SK-N-SH treated with all-trans-retinoic acid at 6 μM for 48 hours (cell line): Measurements from ENCODE around the gene TMIE.

Experiments
- ATAC-seq: fragments of 200-7000 bp; cut with Tn5 transposase; 3 replicates; pipeline ENCODE4 v1.9.1; 2020; ENCODE audit warnings: mild to moderate bottlenecking, moderate library complexity
- ARNTL ChIP-seq: fragments of 450-650 bp; formaldehyde crosslinking; IDR thresholded peaks from 2 replicates; pipeline ENCODE4 v1.5.0; 2020; ENCODE audit warnings: low read depth, mild to moderate bottlenecking, moderate library complexity, borderline replicate concordance
- BACH2 ChIP-seq: fragments of 250-450 bp; sonication (Bioruptor Pico); IDR thresholded peaks from 2 replicates; pipeline ENCODE4 v1.9.0; 2021; ENCODE audit warnings: mild to moderate bottlenecking, borderline replicate concordance
- CSDC2 ChIP-seq: fragments of 250-450 bp; sonication (Bioruptor Pico); IDR thresholded peaks from 2 replicates; pipeline ENCODE4 v1.5.0; 2020; ENCODE audit warnings: mild to moderate bottlenecking, moderate library complexity
- CSRNP3 ChIP-seq: fragments of 250-450 bp; sonication (Bioruptor Pico); IDR thresholded peaks from 2 replicates; pipeline ENCODE4 v1.5.1; 2021; ENCODE audit warnings: mild to moderate bottlenecking, moderate library complexity
- ESRRG ChIP-seq: fragments of 250-450 bp; sonication (Bioruptor Pico); IDR thresholded peaks from 2 replicates; pipeline ENCODE4 v1.6.1; 2021; ENCODE audit warnings: mild to moderate bottlenecking
- GLIS3 ChIP-seq: fragments of 250-450 bp; sonication (Bioruptor Pico); IDR thresholded peaks from 2 replicates; pipeline ENCODE4 v1.5.0; 2020; ENCODE audit warnings: mild to moderate bottlenecking, moderate library complexity
- ISL1 ChIP-seq: fragments of 250-450 bp; sonication (Bioruptor Pico); IDR thresholded peaks from 2 replicates; pipeline ENCODE4 v2.1.2; 2022; ENCODE audit warnings: mild to moderate bottlenecking, moderate library complexity
- OSR1 ChIP-seq: fragments of 250-450 bp; sonication (Bioruptor Pico); IDR thresholded peaks from 2 replicates; pipeline ENCODE4 v1.8.0; 2022; ENCODE audit warnings: moderate library complexity, mild to moderate bottlenecking, inconsistent platforms
- PATZ1 ChIP-seq: fragments of 250-450 bp; sonication (Bioruptor Pico); IDR thresholded peaks from 2 replicates; pipeline ENCODE4 v1.8.0; 2020; ENCODE audit warnings: mild to moderate bottlenecking, moderate library complexity, borderline replicate concordance
- PPARA ChIP-seq: fragments of 250-450 bp; sonication (Bioruptor Pico); IDR thresholded peaks from 2 replicates; pipeline ENCODE4 v1.5.0; 2020; ENCODE audit warnings: mild to moderate bottlenecking, borderline replicate concordance
- RARB ChIP-seq: fragments of 250-450 bp; sonication (Bioruptor Pico); IDR thresholded peaks from 2 replicates; pipeline ENCODE4 v1.8.0; 2021; ENCODE audit warnings: mild to moderate bottlenecking, moderate library complexity
- SNAI2 ChIP-seq: fragments of 250-450 bp; sonication (Bioruptor Pico); IDR thresholded peaks from 2 replicates; pipeline ENCODE4 v1.5.0; 2020; ENCODE audit warnings: mild to moderate bottlenecking, moderate library complexity
- TCF4 ChIP-seq: fragments of 250-450 bp; sonication (Bioruptor Pico); IDR thresholded peaks from 2 replicates; pipeline ENCODE4 v1.8.0; 2021; ENCODE audit warnings: mild to moderate bottlenecking, moderate library complexity, borderline replicate concordance
- TOX ChIP-seq: fragments of 250-450 bp; sonication (Bioruptor Pico); IDR thresholded peaks from 2 replicates; pipeline ENCODE4 v1.8.0; 2021; ENCODE audit warnings: mild to moderate bottlenecking, moderate library complexity, borderline replicate concordance
- ZC3H10 ChIP-seq: fragments of 250-450 bp; sonication (Bioruptor Pico); IDR thresholded peaks from 2 replicates; pipeline ENCODE4 v1.5.1; 2021; ENCODE audit warnings: mild to moderate bottlenecking, moderate library complexity
- ZFP3 ChIP-seq: fragments of 250-450 bp; sonication (Bioruptor Pico); IDR thresholded peaks from 2 replicates; pipeline ENCODE4 v1.5.0; 2020; ENCODE audit warnings: mild to moderate bottlenecking, moderate library complexity
- ZFP30 ChIP-seq: fragments of 450-650 bp; formaldehyde crosslinking; IDR thresholded peaks from 2 replicates; pipeline ENCODE4 v1.5.0; 2022; ENCODE audit warnings: mild to moderate bottlenecking, moderate library complexity
- ZNF565 ChIP-seq: fragments of 450-650 bp; formaldehyde crosslinking; conservative IDR thresholded peaks from 2 replicates; pipeline ENCODE4 v1.5.0; 2020; ENCODE audit warnings: low read depth, mild to moderate bottlenecking, moderate library complexity
- ZNF8 ChIP-seq: fragments of 450-650 bp; formaldehyde crosslinking; IDR thresholded peaks from 2 replicates; pipeline ENCODE4 v1.5.0; 2020; ENCODE audit warnings: mild to moderate bottlenecking, moderate library complexity

Gene TMIE

GRCh38 chr3:46679681-46680080, 21.5 kb upstream of the TMIE start:
- TF ChIP-seq CSDC2 (no peak), PPARA (CRISPR knock-in tag) (no peak), OSR1 (CRISPR knock-in tag) (no peak), TOX (no peak), ZNF565 (CRISPR knock-in tag) (no peak), TCF4 (no peak), ARNTL (no peak), ISL1 (no peak), SNAI2 (no peak), ZFP3 (CRISPR knock-in tag) (no peak), CSRNP3 (CRISPR knock-in tag) (no peak)
- ATAC-seq: no peak

GRCh38 chr3:46680298-46680826, 20.8 kb upstream of the TMIE start:
- ATAC-seq: no peak
- TF ChIP-seq ESRRG (CRISPR knock-in tag) (no peak), ZNF565 (CRISPR knock-in tag) (no peak), PATZ1 (CRISPR knock-in tag) (no peak), GLIS3 (CRISPR knock-in tag) (no peak), CSRNP3 (CRISPR knock-in tag) (no peak), BACH2 (no peak), OSR1 (CRISPR knock-in tag) (no peak), ZFP3 (CRISPR knock-in tag) (no peak), ISL1 (no peak), CSDC2 (no peak), RARB (no peak), ARNTL (no peak), ZFP30 (CRISPR knock-in tag) (no peak), ZC3H10 (CRISPR knock-in tag) (no peak), ZNF8 (CRISPR knock-in tag) (no peak)

GRCh38 chr3:46681387-46681786, 19.8 kb upstream of the TMIE start:
- TF ChIP-seq ZNF565 (CRISPR knock-in tag) (no peak), RARB (no peak), PATZ1 (CRISPR knock-in tag) (no peak), CSDC2 (no peak), TCF4 (no peak), ZFP3 (CRISPR knock-in tag) (no peak), ESRRG (CRISPR knock-in tag) (no peak), OSR1 (CRISPR knock-in tag) (no peak), CSRNP3 (CRISPR knock-in tag) (no peak)
- no peak for ATAC-seq

GRCh38 chr3:46681856-46682540, 19.2 kb upstream of the TMIE start:
- no peak for TF ChIP-seq GLIS3 (CRISPR knock-in tag)
- no peak for ATAC-seq
